HG03196 (cell line): ENCODE data around the gene MMEL1.

ENCODE experiments used
- ATAC-seq: cut with Tn5 transposase; IDR thresholded peaks from one replicate; pipeline ENCODE4 v1.9.1; 2021; ENCODE audit not compliant: unreplicated experiment

Gene MMEL1

GRCh38 chr1:2606881-2607621, 25.8 kb downstream of the MMEL1 start:
- no peak for ATAC-seq

- ATAC-seq = no peak
Measured at GRCh38 chr1:2606396-2606880, 26.4 kb downstream of the MMEL1 start.

- ATAC-seq = no peak
Measured at GRCh38 chr1:2605509-2606395, 27.1 kb downstream of the MMEL1 start.

GRCh38 chr1:2604844-2605508, 27.8 kb downstream of the MMEL1 start:
- no peak for ATAC-seq

- ATAC-seq = no peak
Measured at GRCh38 chr1:2604156-2604843, 28.5 kb downstream of the MMEL1 start.

GRCh38 chr1:2603521-2604155, 29.2 kb downstream of the MMEL1 start:
- no peak for ATAC-seq

GRCh38 chr1:2602866-2603520, 29.8 kb downstream of the MMEL1 start:
- ATAC-seq = no peak

GRCh38 chr1:2602311-2602835, 30.4 kb downstream of the MMEL1 start:
- ATAC-seq = no peak

- no peak for ATAC-seq
Measured at GRCh38 chr1:2601721-2602303, 31.0 kb downstream of the MMEL1 start.

- no peak for ATAC-seq
Measured at GRCh38 chr1:2598329-2598931, 34.4 kb downstream of the MMEL1 start.

- ATAC-seq = no peak
Measured at GRCh38 chr1:2597441-2598328, 35.1 kb downstream of the MMEL1 start.

- no peak for ATAC-seq
Measured at GRCh38 chr1:2596530-2597333, 36.1 kb downstream of the MMEL1 start.

GRCh38 chr1:2595812-2596529, 36.8 kb downstream of the MMEL1 start:
- ATAC-seq = no peak

GRCh38 chr1:2595261-2595811, 37.5 kb downstream of the MMEL1 start:
- no peak for ATAC-seq

GRCh38 chr1:2594641-2595131, 38.1 kb downstream of the MMEL1 start:
- ATAC-seq = no peak
